Fibroblast of villous mesenchyme (primary cell): ENCODE data around the gene KRT26. TPM values are rescaled to one million over a fixed set of nuclear protein-coding genes. Genes with fewer than 3 reads are reported as not detected.

ENCODE experiments used
- DNase-seq: peaks from one replicate; pipeline ENCODE4 v3.0.0-alpha.2; 2010; ENCODE audit warnings: low read depth
- H3K4me3 ChIP-seq: 2 replicates; pipeline ENCODE4 v1.5.1; 2011; ENCODE audit warnings: low read depth, mild to moderate bottlenecking, low read length
- total RNA-seq: library from RNA; depleted of rRNA; stranded (reverse); fragments of >200 nt; gene quantifications from 2 replicates; pipeline ENCODE4 v1.2.3, GENCODE V29; 2012
- TF ChIP-seq, protein P1 (sequence below): IDR thresholded peaks from 2 replicates; pipeline ENCODE4 v1.5.1; 2012; ENCODE audit warnings: low read depth, mild to moderate bottlenecking, low read length; ENCODE audit not compliant: insufficient read depth

The KRT26 gene
- total RNA-seq, 1 donor = not detected

DNA sequence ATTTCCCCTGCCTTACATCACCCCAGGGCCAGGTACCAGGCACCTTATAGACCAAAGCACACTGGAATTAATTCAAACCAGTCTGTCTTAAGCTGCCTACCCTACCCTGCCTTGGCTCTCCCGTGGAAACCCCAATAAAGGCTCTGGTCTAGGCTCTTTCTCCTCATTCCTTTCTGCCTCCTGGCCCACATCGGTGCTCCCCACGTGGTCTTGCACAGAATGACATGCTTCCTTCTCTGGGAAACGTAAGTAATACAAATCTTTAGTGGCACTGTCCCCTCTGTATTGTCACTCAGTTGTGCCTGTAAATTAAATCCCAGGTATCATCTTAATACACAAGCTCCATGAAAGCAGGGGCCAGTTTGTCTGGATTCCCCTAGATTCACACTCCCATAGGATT, 33.4 kb downstream of the KRT26 start:
- DNase-seq = no peak
- no peak overlapping the region for H3K4me3 ChIP-seq
- TF ChIP-seq, protein P1, sequence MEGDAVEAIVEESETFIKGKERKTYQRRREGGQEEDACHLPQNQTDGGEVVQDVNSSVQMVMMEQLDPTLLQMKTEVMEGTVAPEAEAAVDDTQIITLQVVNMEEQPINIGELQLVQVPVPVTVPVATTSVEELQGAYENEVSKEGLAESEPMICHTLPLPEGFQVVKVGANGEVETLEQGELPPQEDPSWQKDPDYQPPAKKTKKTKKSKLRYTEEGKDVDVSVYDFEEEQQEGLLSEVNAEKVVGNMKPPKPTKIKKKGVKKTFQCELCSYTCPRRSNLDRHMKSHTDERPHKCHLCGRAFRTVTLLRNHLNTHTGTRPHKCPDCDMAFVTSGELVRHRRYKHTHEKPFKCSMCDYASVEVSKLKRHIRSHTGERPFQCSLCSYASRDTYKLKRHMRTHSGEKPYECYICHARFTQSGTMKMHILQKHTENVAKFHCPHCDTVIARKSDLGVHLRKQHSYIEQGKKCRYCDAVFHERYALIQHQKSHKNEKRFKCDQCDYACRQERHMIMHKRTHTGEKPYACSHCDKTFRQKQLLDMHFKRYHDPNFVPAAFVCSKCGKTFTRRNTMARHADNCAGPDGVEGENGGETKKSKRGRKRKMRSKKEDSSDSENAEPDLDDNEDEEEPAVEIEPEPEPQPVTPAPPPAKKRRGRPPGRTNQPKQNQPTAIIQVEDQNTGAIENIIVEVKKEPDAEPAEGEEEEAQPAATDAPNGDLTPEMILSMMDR = no peak

DNA sequence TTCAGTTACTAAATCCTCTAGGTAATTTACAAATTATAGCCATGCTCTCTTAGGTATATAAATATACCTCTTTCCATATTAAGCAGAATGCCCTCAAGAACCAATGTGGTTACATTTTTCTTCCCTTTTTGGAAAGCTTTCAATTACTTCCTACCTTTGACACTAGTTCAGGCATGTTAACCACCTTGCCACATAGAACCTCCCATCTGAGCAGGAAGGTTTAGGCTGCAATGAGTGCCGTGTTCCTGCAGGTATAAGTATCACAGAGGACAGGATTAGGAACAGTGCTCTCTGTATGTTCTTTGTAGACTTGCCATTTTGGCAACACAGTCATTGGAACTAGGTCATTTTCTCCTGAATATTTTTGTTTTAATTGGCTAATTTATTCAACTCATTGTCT, 37.0 kb downstream of the KRT26 start:
- TF ChIP-seq, protein P1 = no peak
- H3K4me3 ChIP-seq = no peak overlapping the region
- DNase-seq = no peak

DNA sequence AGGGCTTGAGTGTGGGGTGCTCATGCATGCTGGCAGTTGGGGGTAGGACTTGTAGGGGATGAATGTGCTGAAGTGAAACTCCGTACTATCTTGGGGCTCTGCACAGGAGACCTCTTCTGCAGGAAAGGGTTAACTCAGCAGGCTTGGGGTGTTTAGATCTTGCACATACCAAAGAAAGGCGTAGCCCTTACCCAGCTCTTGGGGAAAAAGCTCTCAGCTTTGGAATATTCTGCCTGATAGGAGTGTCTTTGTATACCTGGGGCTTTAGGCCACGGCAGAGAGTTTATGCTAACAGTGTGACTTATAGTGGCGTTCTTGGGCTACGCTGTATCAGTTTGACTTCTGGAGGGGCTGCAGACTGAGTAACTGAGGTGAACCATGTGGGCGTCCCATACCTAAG, 38.0 kb downstream of the KRT26 start:
- no peak overlapping the region for H3K4me3 ChIP-seq
- TF ChIP-seq, protein P1 = no peak
- DNase-seq = no peak

DNA sequence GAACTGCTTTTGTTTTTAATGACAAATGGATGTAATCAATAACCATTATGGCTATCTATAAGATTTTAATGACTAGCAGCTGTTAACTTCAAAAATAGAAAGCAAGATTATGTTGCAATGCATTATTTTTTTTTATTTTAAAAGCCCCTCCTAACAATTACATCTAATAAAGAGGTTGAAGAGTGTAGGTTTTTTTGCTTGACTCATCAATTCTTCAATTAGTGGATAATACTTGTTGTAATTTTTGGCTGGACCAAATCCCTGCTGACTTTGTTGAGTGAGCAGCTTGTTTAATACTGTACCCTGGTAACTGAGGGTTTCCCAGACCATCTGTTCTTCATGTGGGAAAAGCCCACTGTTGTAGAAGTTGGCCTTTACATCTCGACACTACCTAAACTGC, 41.0 kb downstream of the KRT26 start:
- TF ChIP-seq, protein P1 = no peak
- DNase-seq = no peak
- no peak overlapping the region for H3K4me3 ChIP-seq

DNA sequence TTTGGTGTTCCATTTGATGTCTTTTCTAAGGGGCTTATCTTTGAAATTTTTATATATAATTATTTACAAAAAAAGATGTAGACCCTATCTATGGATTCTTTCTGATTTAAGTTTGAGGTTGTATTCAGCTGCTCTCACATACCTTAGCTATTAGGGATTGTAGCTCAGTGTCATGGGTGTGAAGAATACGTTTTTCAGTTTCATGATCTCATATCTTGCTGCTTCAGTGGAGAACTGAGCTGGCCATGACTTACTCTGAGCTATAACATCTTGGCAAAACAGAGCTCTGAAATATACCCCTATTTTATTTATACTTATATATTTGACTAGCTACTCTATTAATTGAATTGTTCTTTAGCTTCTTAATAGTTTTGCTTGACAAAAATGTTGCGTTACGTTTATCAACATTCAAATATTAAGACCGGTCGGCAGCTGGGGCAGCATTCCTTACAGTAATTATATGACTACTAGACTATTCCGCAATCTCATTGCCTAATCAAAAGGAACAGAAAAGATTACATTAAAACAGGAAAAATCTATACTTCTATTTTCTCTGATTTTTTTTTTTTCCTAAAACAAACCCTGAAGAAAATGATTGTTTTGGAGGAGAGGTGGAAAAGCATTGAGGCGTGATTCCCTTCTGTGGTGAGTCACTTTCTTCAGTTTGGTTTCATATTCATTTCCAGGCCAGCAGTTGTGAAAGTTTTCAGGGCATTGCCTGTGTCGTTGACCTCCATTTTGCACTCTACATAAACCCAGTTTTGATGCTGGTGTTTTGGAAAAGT, 44.4 kb downstream of the KRT26 start:
- H3K4me3 ChIP-seq = no peak overlapping the region
- TF ChIP-seq, protein P1 = no peak
- DNase-seq = peak; percentile 24

DNA sequence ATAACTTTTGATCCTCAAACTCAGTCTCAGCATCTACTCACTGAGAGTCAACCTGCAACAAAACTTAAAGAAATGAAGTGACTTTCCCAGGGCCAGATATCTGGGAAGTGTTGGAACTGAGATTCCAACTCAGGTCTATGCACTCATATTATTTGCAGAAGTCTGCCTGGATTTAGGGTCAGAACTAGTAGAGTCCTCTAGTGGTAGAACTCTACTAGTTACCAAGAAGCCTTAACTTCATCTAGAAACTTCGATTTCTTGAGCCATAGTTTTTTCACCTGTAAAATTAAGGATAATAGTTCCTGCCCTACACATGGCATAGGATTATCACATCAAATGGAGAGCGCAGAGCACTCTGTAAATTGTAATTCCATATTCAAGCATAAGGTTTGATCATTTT, 45.1 kb downstream of the KRT26 start:
- no peak overlapping the region for H3K4me3 ChIP-seq
- TF ChIP-seq, protein P1 = peak; percentile 34
- peak; percentile 9 for DNase-seq

DNA sequence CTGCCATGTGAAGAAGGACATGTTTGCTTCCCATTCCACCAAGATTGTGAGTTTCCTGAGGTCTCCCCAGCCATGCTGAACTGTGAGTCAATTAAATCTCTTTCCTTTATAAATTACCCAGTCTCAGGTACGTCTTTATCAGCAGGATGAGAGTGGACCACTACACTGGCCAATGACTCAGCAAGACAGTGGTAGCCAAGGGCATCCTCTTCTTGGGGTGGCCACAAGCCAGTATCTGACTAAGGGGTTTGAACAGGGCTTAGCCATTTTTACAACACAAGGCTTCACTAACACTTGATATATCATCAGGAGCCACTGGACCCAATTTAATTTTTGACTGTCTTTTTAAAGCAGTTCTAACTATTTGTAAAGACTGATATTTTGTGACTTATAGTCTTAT, 47.3 kb downstream of the KRT26 start:
- TF ChIP-seq, protein P1 = no peak
- no peak overlapping the region for H3K4me3 ChIP-seq
- no peak for DNase-seq
